ENCODE data around the gene LYSMD4. TPM values are rescaled to one million over a fixed set of nuclear protein-coding genes. Genes with fewer than 3 reads are reported as not detected.
A peak's percentile ranks its signal among the peaks of the same experiment; 100 is the strongest.
"Not testable (repeated sequence)": the region's sequence is repeated elsewhere in the genome, so short reads cannot be mapped to it uniquely, and the experiment has no call there.

LYSMD4 gene
- total RNA-seq, 1 donor from 2014 or later = 11.7 TPM

DNA sequence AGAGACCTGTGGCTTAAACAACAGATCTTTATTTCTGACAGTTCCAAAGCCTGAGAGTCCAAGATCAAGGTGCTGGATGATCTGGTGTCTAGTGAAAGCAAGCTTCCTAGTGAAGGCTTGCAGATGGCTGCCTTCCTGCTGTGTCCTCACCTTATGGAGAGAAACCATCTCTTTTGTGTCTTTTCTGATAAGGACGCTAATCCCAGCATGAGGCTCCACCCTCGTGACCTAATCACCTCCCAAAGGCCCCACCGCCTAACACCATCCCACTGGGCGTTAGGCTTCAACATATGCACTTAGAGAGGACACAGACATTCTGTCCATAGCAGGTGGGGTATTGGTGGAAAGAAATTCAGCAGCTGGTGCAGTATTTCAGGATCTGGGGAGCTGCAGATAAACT lies 19.8 kb upstream of the LYSMD4 start:
- Mint-ChIP-seq H3K27ac (no peak overlapping the region), H3K36me3 (no peaks in the 10 kb centered on the region), H3K4me3 (no peak overlapping the region), H3K9me3 (no peaks in the 10 kb centered on the region), H3K27me3 (ENCODE audit: insufficient read depth, low read depth) (peaks cover 5% of the 10 kb centered on the region), H3K4me1 (peaks cover 13% of the 10 kb centered on the region)
- Histone ChIP-seq H3K36me3 (no peaks in the 10 kb centered on the region), H3K4me1 (peaks cover 6% of the 10 kb centered on the region), H2AFZ (replicated peaks) (no peak overlapping the region), H4K20me1 (ENCODE audit: low read depth) (no peaks in the 10 kb centered on the region), H3K27me3 (no peaks in the 10 kb centered on the region), H3K9me3 (ENCODE audit: low read depth) (no peaks in the 10 kb centered on the region), H3K9ac (no peak overlapping the region), H3K4me3 (no peak overlapping the region), H3F3A (ENCODE audit: low read depth) (no peaks in the 10 kb centered on the region), H3K4me2 (peak overlapping the region; percentile 38), H3K27ac (no peak overlapping the region), H3K79me2 (ENCODE audit: low read depth) (no peaks in the 10 kb centered on the region)
- DNase-seq (ENCODE audit: low spot score) = peak; percentile 34
- no peak for TF ChIP-seq EZH2phosphoT487 (IDR thresholded peaks at IDR 0.05)
- TF ChIP-seq, protein P1, sequence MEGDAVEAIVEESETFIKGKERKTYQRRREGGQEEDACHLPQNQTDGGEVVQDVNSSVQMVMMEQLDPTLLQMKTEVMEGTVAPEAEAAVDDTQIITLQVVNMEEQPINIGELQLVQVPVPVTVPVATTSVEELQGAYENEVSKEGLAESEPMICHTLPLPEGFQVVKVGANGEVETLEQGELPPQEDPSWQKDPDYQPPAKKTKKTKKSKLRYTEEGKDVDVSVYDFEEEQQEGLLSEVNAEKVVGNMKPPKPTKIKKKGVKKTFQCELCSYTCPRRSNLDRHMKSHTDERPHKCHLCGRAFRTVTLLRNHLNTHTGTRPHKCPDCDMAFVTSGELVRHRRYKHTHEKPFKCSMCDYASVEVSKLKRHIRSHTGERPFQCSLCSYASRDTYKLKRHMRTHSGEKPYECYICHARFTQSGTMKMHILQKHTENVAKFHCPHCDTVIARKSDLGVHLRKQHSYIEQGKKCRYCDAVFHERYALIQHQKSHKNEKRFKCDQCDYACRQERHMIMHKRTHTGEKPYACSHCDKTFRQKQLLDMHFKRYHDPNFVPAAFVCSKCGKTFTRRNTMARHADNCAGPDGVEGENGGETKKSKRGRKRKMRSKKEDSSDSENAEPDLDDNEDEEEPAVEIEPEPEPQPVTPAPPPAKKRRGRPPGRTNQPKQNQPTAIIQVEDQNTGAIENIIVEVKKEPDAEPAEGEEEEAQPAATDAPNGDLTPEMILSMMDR (IDR thresholded peaks at IDR 0.05) = no peak
- TF ChIP-seq EZH2 (IDR thresholded peaks at IDR 0.05) = no peak

DNA sequence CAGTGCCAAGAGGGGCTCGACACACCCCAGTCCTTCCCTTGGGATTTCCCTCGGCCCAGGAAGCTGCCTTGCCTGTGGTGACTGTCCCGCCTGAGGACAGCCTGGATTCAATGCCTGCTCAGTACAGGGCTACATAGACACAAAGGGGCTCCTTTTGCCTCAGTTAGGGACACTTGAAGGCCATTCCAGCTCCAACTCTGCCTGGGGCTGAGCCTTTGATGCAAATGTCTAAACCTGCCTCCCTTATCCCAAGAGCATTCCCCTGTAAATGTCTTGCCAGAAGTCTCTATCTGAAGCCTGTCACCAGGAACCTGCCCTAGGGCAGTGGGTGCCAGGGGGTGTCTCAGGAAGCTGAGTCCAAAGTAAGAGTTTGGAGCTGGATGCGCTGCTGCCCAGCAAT lies 19.3 kb upstream of the LYSMD4 start:
- no peak overlapping the region for H3K9ac ChIP-seq
- no peak overlapping the region for H2AFZ ChIP-seq (replicated peaks)
- H3K9me3 Mint-ChIP-seq = no peaks in the 10 kb centered on the region
- H3K4me3 ChIP-seq = no peak overlapping the region
- H3K9me3 ChIP-seq (ENCODE audit: low read depth) = no peaks in the 10 kb centered on the region
- H3K27me3 ChIP-seq = no peaks in the 10 kb centered on the region
- no peaks in the 10 kb centered on the region for H3K36me3 Mint-ChIP-seq
- peaks cover 6% of the 10 kb centered on the region for H3K4me1 ChIP-seq
- peaks cover 13% of the 10 kb centered on the region for H3K4me1 Mint-ChIP-seq
- H3K4me3 Mint-ChIP-seq = no peak overlapping the region
- no peak for DNase-seq (ENCODE audit: low spot score)
- H3K36me3 ChIP-seq = no peaks in the 10 kb centered on the region
- H3F3A ChIP-seq (ENCODE audit: low read depth) = no peaks in the 10 kb centered on the region
- TF ChIP-seq EZH2phosphoT487 (IDR thresholded peaks at IDR 0.05) = no peak
- H3K4me2 ChIP-seq = no peak overlapping the region
- H3K27ac ChIP-seq = no peak overlapping the region
- H3K79me2 ChIP-seq (ENCODE audit: low read depth) = no peaks in the 10 kb centered on the region
- H4K20me1 ChIP-seq (ENCODE audit: low read depth) = no peaks in the 10 kb centered on the region
- peaks cover 5% of the 10 kb centered on the region for H3K27me3 Mint-ChIP-seq (ENCODE audit: insufficient read depth, low read depth)
- H3K27ac Mint-ChIP-seq = no peak overlapping the region

DNA sequence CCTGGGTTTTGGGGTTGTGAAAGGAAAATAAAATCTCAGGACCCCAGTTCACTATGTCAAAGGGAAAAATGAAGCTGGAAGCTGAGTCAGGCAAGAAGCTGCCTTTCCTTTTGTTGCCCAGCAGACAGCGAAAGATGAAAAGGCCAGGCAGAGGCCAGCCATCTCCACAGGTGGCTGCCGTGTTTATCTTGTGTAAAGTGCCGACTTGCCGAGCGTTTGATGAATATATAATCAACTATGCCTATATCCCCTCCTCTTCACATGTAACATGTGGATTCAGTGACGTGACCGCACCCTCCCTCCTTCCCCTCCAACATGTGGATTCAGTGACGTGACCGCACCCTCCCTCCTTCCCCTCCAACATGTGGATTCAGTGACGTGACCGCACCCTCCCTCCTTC lies 17.1 kb upstream of the LYSMD4 start:
- H3K27me3 ChIP-seq; H3K36me3 ChIP-seq; H3K4me1 ChIP-seq; H3K9me3 ChIP-seq (ENCODE audit: low read depth); H3K9ac ChIP-seq; H3K36me3 Mint-ChIP-seq; H4K20me1 ChIP-seq (ENCODE audit: low read depth); DNase-seq (ENCODE audit: low spot score); H3K4me3 ChIP-seq; H3F3A ChIP-seq (ENCODE audit: low read depth); H2AFZ ChIP-seq (replicated peaks); H3K27ac ChIP-seq; H3K27me3 Mint-ChIP-seq (ENCODE audit: insufficient read depth, low read depth); H3K4me2 ChIP-seq; H3K9me3 Mint-ChIP-seq; H3K79me2 ChIP-seq (ENCODE audit: low read depth); H3K4me3 Mint-ChIP-seq: not testable (repeated sequence)
- peaks cover 13% of the 10 kb centered on the region for H3K4me1 Mint-ChIP-seq
- H3K27ac Mint-ChIP-seq = peak overlapping the region; percentile 68

DNA sequence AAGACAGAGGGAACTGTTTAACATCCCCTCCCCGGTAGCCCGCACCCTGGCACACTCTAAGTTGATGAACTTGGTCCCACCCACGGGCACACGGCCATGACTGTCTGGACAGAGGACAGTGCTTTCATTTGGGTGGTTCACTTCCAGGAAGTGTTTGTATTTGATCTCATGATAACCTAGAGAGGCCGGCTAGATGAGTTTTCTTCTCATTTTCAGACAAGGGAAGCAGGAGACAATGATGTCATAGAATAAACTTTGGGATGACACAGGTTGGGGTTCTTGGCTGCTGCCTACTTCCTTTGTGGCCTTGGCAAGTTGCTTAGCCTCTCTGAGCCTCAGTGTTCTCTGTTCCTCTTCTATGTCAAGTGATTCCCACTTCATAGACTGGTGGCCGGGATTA lies 16.1 kb upstream of the LYSMD4 start:
- Histone ChIP-seq H3K36me3 (no peaks in the 10 kb centered on the region), H3K4me1 (peaks cover 6% of the 10 kb centered on the region), H2AFZ (replicated peaks) (no peak overlapping the region), H3F3A (ENCODE audit: low read depth) (no peaks in the 10 kb centered on the region), H3K4me2 (no peak overlapping the region), H3K9me3 (ENCODE audit: low read depth) (no peaks in the 10 kb centered on the region), H3K27me3 (no peaks in the 10 kb centered on the region), H4K20me1 (ENCODE audit: low read depth) (no peaks in the 10 kb centered on the region), H3K27ac (no peak overlapping the region), H3K4me3 (no peak overlapping the region), H3K79me2 (ENCODE audit: low read depth) (no peaks in the 10 kb centered on the region), H3K9ac (no peak overlapping the region)
- TF ChIP-seq, protein P1 (IDR thresholded peaks at IDR 0.05) = no peak
- TF ChIP-seq EZH2 (IDR thresholded peaks at IDR 0.05) (no peak), EZH2phosphoT487 (IDR thresholded peaks at IDR 0.05) (no peak)
- H3K4me1 Mint-ChIP-seq = peaks cover 13% of the 10 kb centered on the region
- peaks cover 5% of the 10 kb centered on the region for H3K27me3 Mint-ChIP-seq (ENCODE audit: insufficient read depth, low read depth)
- H3K4me3 Mint-ChIP-seq = no peak overlapping the region
- H3K27ac Mint-ChIP-seq = no peak overlapping the region
- H3K36me3 Mint-ChIP-seq = no peaks in the 10 kb centered on the region
- H3K9me3 Mint-ChIP-seq = no peaks in the 10 kb centered on the region
- DNase-seq (ENCODE audit: low spot score) = no peak
